HepG2 (cell line): ENCODE data around the gene FRAS1. TPM values are rescaled to one million over a fixed set of nuclear protein-coding genes. Genes with fewer than 3 reads are reported as not detected.

Experiments used
- ATAC-seq: fragments of 200-7000 bp; cut with Tn5 transposase; 3 replicates; pipeline ENCODE4 v1.9.1; 2020; ENCODE audit warnings: mild to moderate bottlenecking, moderate library complexity
- BruUV-seq: library from RNA; stranded (reverse); fragments of 400-500 nt; replicated peaks from 2 replicates; lab custom pipeline; 2021; lab: Mats Ljungman, UMichigan
- CTCF ChIA-PET: fragments of 300-600 bp; formaldehyde crosslinking; extraction: SDS; loops from one replicate; lab custom pipeline; 2021; ENCODE audit warnings: low total read pairs, inconsistent platforms, low intra/inter-chr PET ratio; lab: Yijun Ruan, JAX
- POLR2A ChIA-PET: fragments of 350-600 bp; sonication (Branson Sonifier 250); formaldehyde crosslinking; loops from one replicate; lab custom pipeline; 2020; ENCODE audit warnings: antibody characterized with exemption, inconsistent platforms; lab: Yijun Ruan, JAX
- DNase-seq: peaks from one replicate; pipeline ENCODE4 v3.0.0-alpha.2; 2015; ENCODE audit warnings: low spot score
- FAIRE-seq: peaks from 3 replicates; lab custom pipeline; 2011; peaks lifted over from hg19 to GRCh38; lab: Jason Lieb, UNC
- H2AFZ ChIP-seq: one replicate; pipeline ENCODE4 v1.6.1; 2011; ENCODE audit warnings: low read length, inconsistent platforms
- H3K27ac ChIP-seq: fragments of 300-600 bp; 3 replicates; pipeline ENCODE4 v1.8.0; 2011; ENCODE audit warnings: mixed run types, mild to moderate bottlenecking, mixed read lengths, low read length, inconsistent platforms; ENCODE audit not compliant: insufficient read depth; ENCODE audit errors: extremely low read length
- H3K27me3 ChIP-seq, 2 experiments: fragments of 200-600 bp in 1 of 2; 2 replicates in 1 of 2; 3 replicates in 1 of 2; pipeline versions ENCODE4 v1.6.0 to v1.8.0; 2011; ENCODE audit warnings: low read length in 2 of 2, mild to moderate bottlenecking in 2 of 2, moderate library complexity in 2 of 2, inconsistent platforms in 1 of 2; ENCODE audit not compliant: insufficient read depth in 2 of 2, control insufficient read depth in 1 of 2
- H3K36me3 ChIP-seq, 2 experiments: fragments of 200-600 bp in 1 of 2; replicated peaks in 1 of 2; 2 replicates in 1 of 2; 3 replicates in 1 of 2; pipeline versions ENCODE4 v1.5.1 to v1.8.0; 2011; ENCODE audit warnings: low read length in 2 of 2, inconsistent platforms in 1 of 2; ENCODE audit not compliant: insufficient read depth in 2 of 2, control insufficient read depth in 1 of 2
- H3K4me1 ChIP-seq: 2 replicates; pipeline ENCODE4 v1.5.1; 2012; ENCODE audit warnings: low read length, inconsistent platforms; ENCODE audit not compliant: insufficient read depth
- H3K4me2 ChIP-seq: 2 replicates; pipeline ENCODE4 v1.6.0; 2011; ENCODE audit warnings: low read depth, low read length, inconsistent platforms
- H3K4me3 ChIP-seq, 3 experiments: fragments of 200-600 bp in 1 of 3; sonication (generic), shearing (Covaris generic) in 1 of 3; replicated peaks in 1 of 3; 2 replicates each; pipeline ENCODE4 v1.5.1; 2011 to 2016; ENCODE audit warnings: low read length in 3 of 3, inconsistent platforms in 2 of 3, low read depth in 2 of 3, mild to moderate bottlenecking in 2 of 3, control low read depth in 1 of 3, mixed read lengths in 1 of 3; ENCODE audit not compliant: insufficient read depth in 1 of 3
- H3K79me2 ChIP-seq: one replicate; pipeline ENCODE4 v1.6.1; 2011; ENCODE audit warnings: low read length, inconsistent platforms; ENCODE audit not compliant: insufficient read depth
- H3K9ac ChIP-seq: 2 replicates; pipeline ENCODE4 v1.6.0; 2011; ENCODE audit warnings: mild to moderate bottlenecking, low read depth, low read length, inconsistent platforms; ENCODE audit not compliant: insufficient read depth
- H3K9me3 ChIP-seq: 2 replicates; pipeline ENCODE4 v1.5.1; 2012; ENCODE audit warnings: mild to moderate bottlenecking, low read length
- H4K20me1 ChIP-seq: 2 replicates; pipeline ENCODE4 v1.6.0; 2011; ENCODE audit warnings: inconsistent platforms, mild to moderate bottlenecking, low read length, moderate library complexity; ENCODE audit not compliant: insufficient read depth
- ATF7 ChIP-seq, 2 experiments: fragments of 450-650 bp in 1 of 2; sonication (generic) in 1 of 2; formaldehyde crosslinking in 1 of 2; IDR thresholded peaks; 2 replicates each; pipeline versions ENCODE4 v1.4.0 to v1.6.1; 2016 to 2020; ENCODE audit warnings: antibody characterized with exemption in 1 of 2, mild to moderate bottlenecking in 1 of 2, missing genetic modification reagents in 1 of 2
- SIX1 ChIP-seq: sonication (generic); formaldehyde crosslinking; IDR thresholded peaks from 2 replicates; pipeline ENCODE4 v1.4.0; 2020; ENCODE audit warnings: missing genetic modification reagents, borderline replicate concordance
- SNRNP70 ChIP-seq: fragments of 200-400 bp; formaldehyde crosslinking; IDR thresholded peaks from 2 replicates; pipeline ENCODE4 v1.6.1; 2017; ENCODE audit warnings: mild to moderate bottlenecking, low read depth, low read length, moderate library complexity
- ZSCAN9 ChIP-seq: IDR thresholded peaks from 2 replicates; pipeline ENCODE4 v1.6.1; 2016; ENCODE audit warnings: borderline replicate concordance
- WGBS: methylation state at CpG from one replicate; pipeline ENCODE4 v1.1.6; 2017; ENCODE audit warnings: low lambda C conversion rate; 5-methylcytosine and 5-hydroxymethylcytosine counted together
- in situ Hi-C: cut with HindIII; loops from 2 replicates; pipeline ENCODE4 v1.10.0; 2017; ENCODE audit warnings: low pct_unique_long_range_greater_than_20kb; ENCODE audit not compliant: extremely low pct_ligation_motif_present
- intact Hi-C: fragments of 100-400 bp; cut with micrococcal nuclease; formaldehyde crosslinking; loops from one replicate; pipeline ENCODE4 v1.10.0; 2022; ENCODE audit not compliant: unreplicated experiment
- polyA plus RNA-seq, 8 experiments: library from polyadenylated mRNA; depleted of rRNA in 3 of 8; stranded (reverse) in 7 of 8; unstranded in 1 of 8; fragments of >200 nt; fragmentation: Illumina TruSeq in 4 of 8; extraction: Trizol in 4 of 8; gene quantifications; 2 replicates each; pipeline versions ENCODE4 v1.2.1 to v1.2.3, GENCODE V29; 2011 to 2016; ENCODE audit warnings: low read depth in 4 of 8, missing spikeins in 1 of 8, mixed read lengths in 1 of 8; ENCODE audit not compliant: insufficient read depth in 1 of 8
- total RNA-seq, 5 experiments: library from RNA; depleted of rRNA; stranded (reverse); fragments of >200 nt; fragmentation: Illumina TruSeq; extraction: Trizol; gene quantifications; 2 replicates each; pipeline ENCODE4 v1.2.3, GENCODE V29; 2016; ENCODE audit warnings: low read depth in 1 of 5
- TF ChIP-seq, protein P1 (sequence below): sonication (generic); formaldehyde crosslinking; IDR thresholded peaks from 2 replicates; pipeline ENCODE4 v1.4.0; 2020; ENCODE audit warnings: missing genetic modification reagents
- TF ChIP-seq, protein P2 (sequence below): sonication (generic); formaldehyde crosslinking; IDR thresholded peaks from 2 replicates; pipeline ENCODE4 v1.5.0; 2020; ENCODE audit warnings: mild to moderate bottlenecking, missing genetic modification reagents

FRAS1 gene
- total and polyA plus RNA-seq, 2 of the 13 experiments (the other 11 are each of a cell fraction or from before 2014, with no cell fraction given), result 22.5 to 31.6 TPM

- FAIRE-seq (no peak), DNase-seq (no peak), ATAC-seq (no peak)
- in situ Hi-C loops, result no loop called here
- Histone ChIP-seq H3K4me3 (no peak overlapping the region), H3K79me2 (peaks cover 66% of the 10 kb centered on the region), H3K27ac (no peak overlapping the region), H3K9ac (no peak overlapping the region), H3K36me3 (peaks cover 0 to 1% of the 10 kb centered on the region in 2 experiments; a peak in 1 of 5 replicates)
- WGBS, result 92% methylated on average over 2 of the region's 2 CpGs
- TF ChIP-seq SNRNP70 (no peak), ATF7 (IDR thresholded peaks at IDR 0.05) (no peak), ATF7 (CRISPR knock-in tag; IDR thresholded peaks at IDR 0.05) (no peak), SIX1 (CRISPR knock-in tag) (no peak), ZSCAN9 (CRISPR knock-in tag) (no peak)
- TF ChIP-seq, protein P1, sequence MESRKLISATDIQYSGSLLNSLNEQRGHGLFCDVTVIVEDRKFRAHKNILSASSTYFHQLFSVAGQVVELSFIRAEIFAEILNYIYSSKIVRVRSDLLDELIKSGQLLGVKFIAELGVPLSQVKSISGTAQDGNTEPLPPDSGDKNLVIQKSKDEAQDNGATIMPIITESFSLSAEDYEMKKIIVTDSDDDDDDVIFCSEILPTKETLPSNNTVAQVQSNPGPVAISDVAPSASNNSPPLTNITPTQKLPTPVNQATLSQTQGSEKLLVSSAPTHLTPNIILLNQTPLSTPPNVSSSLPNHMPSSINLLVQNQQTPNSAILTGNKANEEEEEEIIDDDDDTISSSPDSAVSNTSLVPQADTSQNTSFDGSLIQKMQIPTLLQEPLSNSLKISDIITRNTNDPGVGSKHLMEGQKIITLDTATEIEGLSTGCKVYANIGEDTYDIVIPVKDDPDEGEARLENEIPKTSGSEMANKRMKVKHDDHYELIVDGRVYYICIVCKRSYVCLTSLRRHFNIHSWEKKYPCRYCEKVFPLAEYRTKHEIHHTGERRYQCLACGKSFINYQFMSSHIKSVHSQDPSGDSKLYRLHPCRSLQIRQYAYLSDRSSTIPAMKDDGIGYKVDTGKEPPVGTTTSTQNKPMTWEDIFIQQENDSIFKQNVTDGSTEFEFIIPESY (CRISPR knock-in tag), result peak; percentile 92
- TF ChIP-seq, protein P2, sequence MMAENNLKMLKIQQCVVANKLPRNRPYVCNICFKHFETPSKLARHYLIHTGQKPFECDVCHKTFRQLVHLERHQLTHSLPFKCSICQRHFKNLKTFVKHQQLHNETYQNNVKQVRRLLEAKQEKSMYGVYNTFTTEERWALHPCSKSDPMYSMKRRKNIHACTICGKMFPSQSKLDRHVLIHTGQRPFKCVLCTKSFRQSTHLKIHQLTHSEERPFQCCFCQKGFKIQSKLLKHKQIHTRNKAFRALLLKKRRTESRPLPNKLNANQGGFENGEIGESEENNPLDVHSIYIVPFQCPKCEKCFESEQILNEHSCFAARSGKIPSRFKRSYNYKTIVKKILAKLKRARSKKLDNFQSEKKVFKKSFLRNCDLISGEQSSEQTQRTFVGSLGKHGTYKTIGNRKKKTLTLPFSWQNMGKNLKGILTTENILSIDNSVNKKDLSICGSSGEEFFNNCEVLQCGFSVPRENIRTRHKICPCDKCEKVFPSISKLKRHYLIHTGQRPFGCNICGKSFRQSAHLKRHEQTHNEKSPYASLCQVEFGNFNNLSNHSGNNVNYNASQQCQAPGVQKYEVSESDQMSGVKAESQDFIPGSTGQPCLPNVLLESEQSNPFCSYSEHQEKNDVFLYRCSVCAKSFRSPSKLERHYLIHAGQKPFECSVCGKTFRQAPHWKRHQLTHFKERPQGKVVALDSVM (CRISPR knock-in tag), result peak; percentile 35; the same call in 1 of the 2 replicates
- TF ChIP-seq, all 625 proteins: peak for 2
- Histone ChIP-seq H3K9me3 (no peaks in the 10 kb centered on the region), H3K27me3 (no peaks in the 10 kb centered on the region), H3K4me2 (no peak overlapping the region), H4K20me1 (no peaks in the 10 kb centered on the region), H3K4me1 (peaks cover 38% of the 10 kb centered on the region), H2AFZ (no peak overlapping the region)
- CTCF ChIA-PET, result no interaction called here
- BruUV-seq, result no TSS peak
- intact Hi-C loops, result no loop called here
- POLR2A ChIA-PET, result interaction anchor here (0.7 kb wide), 1 partner anchor 22 kb away, joined by 3 read pairs; no protein-coding TSS in a partner anchor
Observed at GRCh38 chr4:78143634-78144033, 86.5 kb downstream of the FRAS1 start.
